ENCODE results near the gene C4B. TPM values are rescaled to one million over a fixed set of nuclear protein-coding genes. Genes with fewer than 3 reads are reported as not detected.
"Not testable (repeated sequence)": the region's sequence is repeated elsewhere in the genome, so short reads cannot be mapped to it uniquely, and the experiment has no call there.

Gene C4B
- total RNA-seq (2021; ENCODE audit: unreplicated experiment), result 8.8 TPM
- polyA plus RNA-seq (2012; ENCODE audit: insufficient read length), result 10.6 TPM
- percentile 14 among the genes with signal in this experiment for Bru-seq, nascent RNA
- percentile 12 among the genes with signal in this experiment for BruChase-seq, experiment 1, labeled RNA remaining after a 2-hour chase
- percentile 15 among the genes with signal in this experiment for BruChase-seq, experiment 2, labeled RNA remaining after a 6-hour chase
- long read RNA-seq, full-length matches to known transcripts, result 1 of 3 reads
- long read RNA-seq, partial matches to known transcripts, result 1 of 3 reads
- long read RNA-seq, other reads (novel, unspliced or antisense), result 1 of 3 reads

GRCh38 chr6:32014547-32014946 is at the start of gene C4B:
TSS of gene C4B (plus strand) at chr6:32014795. CDS start at chr6:32014846, 51 bp downstream.
- H3K27me3 ChIP-seq (ENCODE audit: control insufficient read depth, insufficient read depth, low read length); DNase-seq (ENCODE audit: low read depth, low spot score); BruUV-seq (replicated peaks); POLR2A ChIA-PET; in situ Hi-C loops (cut with HindIII; ENCODE audit: low pct_unique_long_range_greater_than_20kb, low sequenced_read_pairs); ATAC-seq; H3K4me1 ChIP-seq (ENCODE audit: control insufficient read depth, insufficient read depth, low read length); H3K4me3 ChIP-seq (ENCODE audit: low read depth in 2 of 2, low read length in 2 of 2); intact Hi-C loops (cut with micrococcal nuclease; ENCODE audit: unreplicated experiment); H3K27ac ChIP-seq (ENCODE audit: low read length); H3K36me3 ChIP-seq (ENCODE audit: control insufficient read depth, insufficient read depth, low read length); H3K9me3 ChIP-seq (ENCODE audit: control insufficient read depth, insufficient read depth, low read depth, low read length); CTCF ChIA-PET: not testable (repeated sequence)

- in situ Hi-C loops (cut with HindIII; ENCODE audit: low pct_unique_long_range_greater_than_20kb, low sequenced_read_pairs) (no loop called here), intact Hi-C loops (cut with micrococcal nuclease; ENCODE audit: unreplicated experiment) (no loop called here)
- DNase-seq (ENCODE audit: low read depth, low spot score), result no peak
- TF ChIP-seq TCF7L2 (IDR thresholded peaks at IDR 0.05; ENCODE audit: low read depth, low read length) (no peak), POLR2AphosphoS5 (IDR thresholded peaks at IDR 0.05; ENCODE audit: low read depth, low read length) (no peak), CTCF (IDR thresholded peaks at IDR 0.05) (no peak)
- Histone ChIP-seq H3K27me3 (ENCODE audit: control insufficient read depth, insufficient read depth, low read length) (no peaks in the 10 kb centered on the region), H3K4me3 (ENCODE audit: low read depth in 2 of 2, low read length in 2 of 2) (no peak overlapping the region), H3K36me3 (ENCODE audit: control insufficient read depth, insufficient read depth, low read length) (peaks cover 16% of the 10 kb centered on the region), H3K9me3 (ENCODE audit: control insufficient read depth, insufficient read depth, low read depth, low read length) (no peaks in the 10 kb centered on the region), H3K4me1 (ENCODE audit: control insufficient read depth, insufficient read depth, low read length) (peaks cover 6% of the 10 kb centered on the region; the same call in 1 of the 2 replicates), H3K27ac (ENCODE audit: low read length) (no peak overlapping the region)
- no peak for ATAC-seq
- ChIA-PET CTCF (no interaction called here), POLR2A (no interaction called here)
- BruUV-seq (replicated peaks), result no TSS peak
These were observed 48.9 kb upstream of the C4B start for GRCh38 chr6:31965700-31966099.

DNA sequence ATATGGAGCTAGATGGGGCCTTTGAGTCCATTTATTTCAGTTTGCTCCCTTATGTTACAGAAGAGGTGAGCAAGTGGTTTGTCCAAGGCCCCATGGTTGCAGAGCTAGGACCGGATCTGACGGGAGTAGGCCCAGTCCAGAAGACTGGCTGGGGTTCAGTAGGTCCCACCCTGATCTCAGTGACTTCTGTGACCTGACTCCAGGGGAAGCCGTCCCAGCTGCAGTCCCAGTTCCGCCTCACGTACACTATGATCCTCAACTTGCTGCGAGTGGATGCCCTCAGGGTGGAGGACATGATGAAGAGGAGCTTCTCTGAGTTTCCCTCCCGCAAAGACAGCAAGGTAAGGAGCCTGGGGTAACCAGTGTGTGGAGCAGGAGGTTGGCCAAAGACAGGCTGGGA is 48.1 kb upstream of the C4B start:
- DNase-seq (ENCODE audit: low read depth, low spot score), result no peak
- intact Hi-C loops (cut with micrococcal nuclease; ENCODE audit: unreplicated experiment), result no loop called here

More for the DNA sequence above, 48.1 kb upstream of the C4B start:
- Histone ChIP-seq H3K4me1 (ENCODE audit: control insufficient read depth, insufficient read depth, low read length) (peaks cover 6% of the 10 kb centered on the region; the same call in 1 of the 2 replicates), H3K27me3 (ENCODE audit: control insufficient read depth, insufficient read depth, low read length) (no peaks in the 10 kb centered on the region), H3K9me3 (ENCODE audit: control insufficient read depth, insufficient read depth, low read depth, low read length) (no peaks in the 10 kb centered on the region), H3K4me3 (ENCODE audit: low read depth in 2 of 2, low read length in 2 of 2) (no peak overlapping the region), H3K27ac (ENCODE audit: low read length) (no peak overlapping the region), H3K36me3 (ENCODE audit: control insufficient read depth, insufficient read depth, low read length) (peaks cover 16% of the 10 kb centered on the region; the same call in 1 of the 2 replicates)
- no peak for ATAC-seq
- TF ChIP-seq POLR2AphosphoS5 (IDR thresholded peaks at IDR 0.05; ENCODE audit: low read depth, low read length), result no peak
- TF ChIP-seq CTCF (IDR thresholded peaks at IDR 0.05), result no peak
- TF ChIP-seq SIN3A (IDR thresholded peaks at IDR 0.05; ENCODE audit: borderline replicate concordance, insufficient read depth, low read depth, low read length), result no peak
- no peak for TF ChIP-seq TCF7L2 (IDR thresholded peaks at IDR 0.05; ENCODE audit: low read depth, low read length)
- TF ChIP-seq REST (IDR thresholded peaks at IDR 0.05; ENCODE audit: insufficient read depth in 1 of 2, low read depth in 2 of 2, low read length in 1 of 2), result no peak
- no TSS peak for BruUV-seq (replicated peaks)
- ChIA-PET CTCF (no interaction called here), POLR2A (no interaction called here)
- in situ Hi-C loops (cut with HindIII; ENCODE audit: low pct_unique_long_range_greater_than_20kb, low sequenced_read_pairs), result no loop called here
